ENCODE measurements around the gene CHRNA9.

DNA sequence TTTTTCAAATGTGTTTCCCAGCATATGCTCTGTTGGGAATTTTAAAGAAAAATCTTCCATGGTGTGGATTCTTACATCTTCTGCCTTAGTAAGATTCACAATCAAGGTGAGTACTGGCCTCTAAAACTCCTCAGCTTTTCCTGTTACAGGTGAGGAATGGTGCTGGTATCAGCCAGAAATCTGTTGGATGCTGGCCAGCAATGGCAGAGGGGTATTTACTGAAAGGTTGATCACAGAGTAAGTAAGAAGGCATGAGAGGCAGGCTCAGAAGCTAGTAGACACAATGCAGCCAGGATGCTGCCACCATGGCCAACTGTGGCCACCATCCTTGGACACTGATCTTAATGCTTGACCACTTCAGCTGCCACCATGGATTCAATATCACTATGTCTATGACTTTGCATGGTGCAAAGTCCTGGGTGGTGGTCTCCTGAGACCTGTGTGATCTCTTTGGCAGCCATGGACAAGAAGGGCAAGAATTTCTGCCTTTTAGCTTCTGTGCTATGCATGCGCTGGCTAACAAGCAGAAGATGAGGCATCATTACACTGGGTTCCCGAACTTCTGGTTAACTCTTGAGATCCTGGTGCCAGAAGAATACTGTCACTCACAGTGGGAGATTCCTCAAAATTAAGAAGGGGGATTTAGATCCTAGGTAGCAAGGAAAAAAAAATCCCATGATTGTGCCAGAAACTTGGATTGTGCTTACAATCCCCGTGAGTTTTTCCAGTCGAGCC, 60.2 kb downstream of the CHRNA9 start:
- TF ChIP-seq FOSL2 (IDR thresholded peaks at IDR 0.05) = no peak
- TF ChIP-seq FOSL2 (CRISPR knock-in tag; IDR thresholded peaks at IDR 0.05) = no peak
- TF ChIP-seq EP300 (IDR thresholded peaks at IDR 0.05) = no peak
- no peak for TF ChIP-seq HDAC2 (IDR thresholded peaks at IDR 0.05)
- TF ChIP-seq, protein P1, sequence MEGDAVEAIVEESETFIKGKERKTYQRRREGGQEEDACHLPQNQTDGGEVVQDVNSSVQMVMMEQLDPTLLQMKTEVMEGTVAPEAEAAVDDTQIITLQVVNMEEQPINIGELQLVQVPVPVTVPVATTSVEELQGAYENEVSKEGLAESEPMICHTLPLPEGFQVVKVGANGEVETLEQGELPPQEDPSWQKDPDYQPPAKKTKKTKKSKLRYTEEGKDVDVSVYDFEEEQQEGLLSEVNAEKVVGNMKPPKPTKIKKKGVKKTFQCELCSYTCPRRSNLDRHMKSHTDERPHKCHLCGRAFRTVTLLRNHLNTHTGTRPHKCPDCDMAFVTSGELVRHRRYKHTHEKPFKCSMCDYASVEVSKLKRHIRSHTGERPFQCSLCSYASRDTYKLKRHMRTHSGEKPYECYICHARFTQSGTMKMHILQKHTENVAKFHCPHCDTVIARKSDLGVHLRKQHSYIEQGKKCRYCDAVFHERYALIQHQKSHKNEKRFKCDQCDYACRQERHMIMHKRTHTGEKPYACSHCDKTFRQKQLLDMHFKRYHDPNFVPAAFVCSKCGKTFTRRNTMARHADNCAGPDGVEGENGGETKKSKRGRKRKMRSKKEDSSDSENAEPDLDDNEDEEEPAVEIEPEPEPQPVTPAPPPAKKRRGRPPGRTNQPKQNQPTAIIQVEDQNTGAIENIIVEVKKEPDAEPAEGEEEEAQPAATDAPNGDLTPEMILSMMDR (IDR thresholded peaks at IDR 0.05) = no peak
- no peak for TF ChIP-seq JUNB (IDR thresholded peaks at IDR 0.05)
- TF ChIP-seq, protein P2, sequence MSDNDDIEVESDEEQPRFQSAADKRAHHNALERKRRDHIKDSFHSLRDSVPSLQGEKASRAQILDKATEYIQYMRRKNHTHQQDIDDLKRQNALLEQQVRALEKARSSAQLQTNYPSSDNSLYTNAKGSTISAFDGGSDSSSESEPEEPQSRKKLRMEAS (IDR thresholded peaks at IDR 0.05) = no peak
- TF ChIP-seq POLR2AphosphoS2 (conservative IDR thresholded peaks at IDR 0.05; ENCODE audit: low read length) = no peak
- TF ChIP-seq RCOR1 (IDR thresholded peaks at IDR 0.05; ENCODE audit: low read depth, low read length) = no peak
- TF ChIP-seq RAD21 (conservative IDR thresholded peaks at IDR 0.05 in 1 of 2, IDR thresholded peaks at IDR 0.05 in 1 of 2) = no peak
- TF ChIP-seq TFCP2L1 (CRISPR knock-in tag; IDR thresholded peaks at IDR 0.05) = no peak
- TF ChIP-seq CHD4 (IDR thresholded peaks at IDR 0.05; ENCODE audit: borderline replicate concordance) = no peak
- TF ChIP-seq RFX5 (IDR thresholded peaks at IDR 0.05) = no peak
- no peak for TF ChIP-seq HOXA7 (CRISPR knock-in tag; IDR thresholded peaks at IDR 0.05)
